ENCODE results near the gene TCF3. TPM values are rescaled to one million over a fixed set of nuclear protein-coding genes. Genes with fewer than 3 reads are reported as not detected.

TCF3 gene
- polyA plus RNA-seq, 1 donor (not counting 4 experiments of a cell fraction or from before 2014, with no cell fraction given), result 40.0 TPM

DNA sequence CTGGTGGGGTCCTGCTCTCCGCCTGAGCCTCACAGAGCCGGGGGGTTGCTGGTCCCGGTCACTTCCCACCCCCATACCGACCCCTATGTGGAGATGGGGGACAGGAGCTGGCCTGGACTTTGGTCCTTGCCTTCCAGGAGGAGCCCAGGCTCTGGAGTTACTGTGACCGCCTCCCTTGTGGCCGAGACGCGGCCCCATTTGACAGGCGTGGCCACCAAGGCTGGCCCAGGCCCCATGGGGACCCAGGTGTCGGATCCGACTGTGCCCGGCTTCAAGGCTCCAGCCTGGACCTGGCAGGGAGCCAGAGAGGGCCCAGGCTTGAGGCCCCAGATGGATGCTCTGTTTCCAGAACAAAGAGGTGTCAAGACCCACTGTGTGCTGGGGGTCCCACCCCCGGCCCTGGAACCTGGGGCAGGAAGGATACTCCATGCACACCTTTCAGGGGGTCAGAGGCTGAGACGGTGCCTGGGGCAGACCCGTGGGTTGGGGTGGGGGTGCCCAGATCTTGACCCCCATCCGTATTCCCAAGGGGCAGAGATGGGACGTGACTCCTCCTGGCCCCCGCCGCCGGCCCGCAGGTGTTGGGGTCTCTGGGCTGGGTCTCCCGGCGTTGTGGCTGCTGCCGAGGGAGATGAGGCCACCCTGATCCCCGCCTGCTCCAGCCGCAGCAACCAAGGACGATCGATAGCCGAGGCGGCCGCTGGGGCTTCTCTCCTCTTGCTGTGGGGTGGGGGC, 47.8 kb upstream of the TCF3 start:
- dilution Hi-C loops (cut with MboI; ENCODE audit: extremely low pct_ligation_motif_present, low sequenced_read_pairs), result no loop called here
- Histone ChIP-seq H2AFZ (ENCODE audit: control insufficient read depth, low read length) (no peak overlapping the region), H3K36me3 (ENCODE audit: control insufficient read depth in 2 of 2, extremely low read depth in 1 of 2, insufficient read depth in 2 of 2, low read length in 2 of 2) (no peaks in the 10 kb centered on the region), H3K4me1 (ENCODE audit: control insufficient read depth, extremely low read depth, insufficient read depth, low read length) (no peaks in the 10 kb centered on the region), H3K9me3 (ENCODE audit: control insufficient read depth, low read depth, low read length) (peaks cover 2% of the 10 kb centered on the region), H3K79me2 (ENCODE audit: control insufficient read depth, insufficient read depth, low read length) (no peaks in the 10 kb centered on the region), H3K9me1 (ENCODE audit: control insufficient read depth, extremely low read depth, insufficient read depth, low read length) (no peaks in the 10 kb centered on the region), H3K4me2 (ENCODE audit: control insufficient read depth, extremely low read depth, insufficient read depth, low read depth, low read length) (no peak overlapping the region), H3K27ac (ENCODE audit: control insufficient read depth, insufficient read depth, low read length) (no peak overlapping the region), H4K20me1 (ENCODE audit: control insufficient read depth, extremely low read depth, insufficient read depth, low read length) (no peaks in the 10 kb centered on the region), H3K4me3 (ENCODE audit: control insufficient read depth in 2 of 3, extremely low read depth in 1 of 3, insufficient read depth in 2 of 3, low read depth in 1 of 3, low read length in 3 of 3) (no peak overlapping the region), H3K27me3 (ENCODE audit: control insufficient read depth, extremely low read depth, insufficient read depth, low read length) (peaks cover 30% of the 10 kb centered on the region), H3K9ac (ENCODE audit: control insufficient read depth, extremely low read depth, insufficient read depth, low read length) (no peak overlapping the region)
- TF ChIP-seq EZH2 (IDR thresholded peaks at IDR 0.05; ENCODE audit: low read length), result no peak
- TF ChIP-seq, protein P1, sequence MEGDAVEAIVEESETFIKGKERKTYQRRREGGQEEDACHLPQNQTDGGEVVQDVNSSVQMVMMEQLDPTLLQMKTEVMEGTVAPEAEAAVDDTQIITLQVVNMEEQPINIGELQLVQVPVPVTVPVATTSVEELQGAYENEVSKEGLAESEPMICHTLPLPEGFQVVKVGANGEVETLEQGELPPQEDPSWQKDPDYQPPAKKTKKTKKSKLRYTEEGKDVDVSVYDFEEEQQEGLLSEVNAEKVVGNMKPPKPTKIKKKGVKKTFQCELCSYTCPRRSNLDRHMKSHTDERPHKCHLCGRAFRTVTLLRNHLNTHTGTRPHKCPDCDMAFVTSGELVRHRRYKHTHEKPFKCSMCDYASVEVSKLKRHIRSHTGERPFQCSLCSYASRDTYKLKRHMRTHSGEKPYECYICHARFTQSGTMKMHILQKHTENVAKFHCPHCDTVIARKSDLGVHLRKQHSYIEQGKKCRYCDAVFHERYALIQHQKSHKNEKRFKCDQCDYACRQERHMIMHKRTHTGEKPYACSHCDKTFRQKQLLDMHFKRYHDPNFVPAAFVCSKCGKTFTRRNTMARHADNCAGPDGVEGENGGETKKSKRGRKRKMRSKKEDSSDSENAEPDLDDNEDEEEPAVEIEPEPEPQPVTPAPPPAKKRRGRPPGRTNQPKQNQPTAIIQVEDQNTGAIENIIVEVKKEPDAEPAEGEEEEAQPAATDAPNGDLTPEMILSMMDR (optimal IDR thresholded peaks at IDR 0.05 in 1 of 3, IDR thresholded peaks at IDR 0.05 in 1 of 3, conservative IDR thresholded peaks at IDR 0.05 in 1 of 3; ENCODE audit: extremely low read depth in 1 of 3, insufficient read depth in 2 of 3, low read length in 3 of 3), result no peak
- FAIRE-seq (no peak), DNase-seq (ENCODE audit: low read depth, low spot score) (no peak)

DNA sequence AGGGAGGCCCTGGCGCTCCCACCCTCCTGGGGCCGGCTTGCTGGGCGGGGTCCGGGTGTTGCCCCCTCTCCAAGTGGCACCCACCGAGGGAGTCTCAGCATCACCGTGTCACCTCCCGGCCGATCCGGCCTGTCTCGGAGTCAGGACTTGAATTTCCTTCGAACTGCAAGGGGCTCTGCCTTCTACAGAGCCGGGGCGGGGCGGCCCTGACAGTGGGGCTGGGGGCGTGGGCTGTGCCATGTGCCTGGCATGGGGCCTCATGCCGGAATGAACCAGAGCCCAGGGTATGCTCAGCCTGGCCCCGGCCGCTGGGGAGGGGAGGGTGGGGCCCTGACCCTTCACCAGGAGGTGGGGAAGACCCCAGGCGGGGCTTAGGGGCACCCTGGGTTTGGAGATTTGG, 47.0 kb upstream of the TCF3 start:
- H3K79me2 ChIP-seq (ENCODE audit: control insufficient read depth, insufficient read depth, low read length), result no peaks in the 10 kb centered on the region

More for the DNA sequence above, 47.0 kb upstream of the TCF3 start:
- Histone ChIP-seq H3K27ac (ENCODE audit: control insufficient read depth, insufficient read depth, low read length) (no peak overlapping the region), H3K4me2 (ENCODE audit: control insufficient read depth, extremely low read depth, insufficient read depth, low read depth, low read length) (no peak overlapping the region), H3K27me3 (ENCODE audit: control insufficient read depth, extremely low read depth, insufficient read depth, low read length) (peaks cover 30% of the 10 kb centered on the region), H2AFZ (ENCODE audit: control insufficient read depth, low read length) (no peak overlapping the region), H3K4me1 (ENCODE audit: control insufficient read depth, extremely low read depth, insufficient read depth, low read length) (no peaks in the 10 kb centered on the region), H3K9ac (ENCODE audit: control insufficient read depth, extremely low read depth, insufficient read depth, low read length) (no peak overlapping the region), H3K9me3 (ENCODE audit: control insufficient read depth, low read depth, low read length) (peaks cover 2% of the 10 kb centered on the region), H3K36me3 (ENCODE audit: control insufficient read depth in 2 of 2, extremely low read depth in 1 of 2, insufficient read depth in 2 of 2, low read length in 2 of 2) (no peaks in the 10 kb centered on the region), H3K4me3 (ENCODE audit: control insufficient read depth in 2 of 3, extremely low read depth in 1 of 3, insufficient read depth in 2 of 3, low read depth in 1 of 3, low read length in 3 of 3) (no peak overlapping the region), H4K20me1 (ENCODE audit: control insufficient read depth, extremely low read depth, insufficient read depth, low read length) (no peaks in the 10 kb centered on the region), H3K9me1 (ENCODE audit: control insufficient read depth, extremely low read depth, insufficient read depth, low read length) (no peaks in the 10 kb centered on the region)
- FAIRE-seq (no peak), DNase-seq (ENCODE audit: low read depth, low spot score) (no peak)
- dilution Hi-C loops (cut with MboI; ENCODE audit: extremely low pct_ligation_motif_present, low sequenced_read_pairs), result no loop called here
- TF ChIP-seq, protein P1 (optimal IDR thresholded peaks at IDR 0.05 in 1 of 3, IDR thresholded peaks at IDR 0.05 in 1 of 3, conservative IDR thresholded peaks at IDR 0.05 in 1 of 3; ENCODE audit: extremely low read depth in 1 of 3, insufficient read depth in 2 of 3, low read length in 3 of 3), result no peak
- no peak for TF ChIP-seq EZH2 (IDR thresholded peaks at IDR 0.05; ENCODE audit: low read length)

Data from keratinocyte (primary cell).